T47D (cell line): ENCODE data around the gene PHLDB1.
A peak's percentile ranks its signal among the peaks of the same experiment; 100 is the strongest.

Source experiments
- DNase-seq, 2 experiments: peaks; one replicate each; pipeline versions ENCODE4 v3.0.0 to v3.0.0-alpha.2; 2011 to 2012; ENCODE audit warnings: low read depth in 1 of 2, low spot score in 1 of 2
- JUND ChIP-seq: IDR thresholded peaks from 2 replicates; pipeline ENCODE4 v1.6.1; 2012; ENCODE audit warnings: low read depth
- in situ Hi-C: cut with HindIII; loops from 2 replicates; pipeline ENCODE4 v1.10.0; 2016; ENCODE audit warnings: low sequenced_read_pairs, low pct_unique_long_range_greater_than_20kb

PHLDB1 gene

GRCh38 chr11:118620529-118621070, 13.2 kb downstream of the PHLDB1 start:
- in situ Hi-C loops: no loop called here
- TF ChIP-seq JUND: no peak
- DNase-seq: no peak

- DNase-seq: peak; percentile 79 to 96
- no peak for TF ChIP-seq JUND
- in situ Hi-C loops: no loop called here
Measured at GRCh38 chr11:118621071-118621783, 13.8 kb downstream of the PHLDB1 start.

- DNase-seq: peak in 1 of 2 experiments; percentile 24
- in situ Hi-C loops: no loop called here
- no peak for TF ChIP-seq JUND
Measured at GRCh38 chr11:118621784-118622375, 14.5 kb downstream of the PHLDB1 start.

- in situ Hi-C loops: no loop called here
- DNase-seq: peak; percentile 69 to 95
- no peak for TF ChIP-seq JUND
Measured at GRCh38 chr11:118622376-118623268, 15.2 kb downstream of the PHLDB1 start.

GRCh38 chr11:118623269-118623655, 15.8 kb downstream of the PHLDB1 start:
- TF ChIP-seq JUND: no peak
- peak; percentile 52 to 91 for DNase-seq
- in situ Hi-C loops: no loop called here

- no peak for TF ChIP-seq JUND
- DNase-seq: peak in 1 of 2 experiments; percentile 26
- in situ Hi-C loops: no loop called here
Measured at GRCh38 chr11:118625036-118625690, 17.7 kb downstream of the PHLDB1 start.

GRCh38 chr11:118625976-118626375, 18.6 kb downstream of the PHLDB1 start:
- in situ Hi-C loops: no loop called here
- no peak for TF ChIP-seq JUND
- DNase-seq: no peak

GRCh38 chr11:118627566-118627965, 20.2 kb downstream of the PHLDB1 start:
- no peak for DNase-seq
- TF ChIP-seq JUND: no peak
- in situ Hi-C loops: no loop called here

- no peak for TF ChIP-seq JUND
- in situ Hi-C loops: no loop called here
- DNase-seq: no peak
Measured at GRCh38 chr11:118628031-118628430, 20.6 kb downstream of the PHLDB1 start.

GRCh38 chr11:118628432-118628831, 21.0 kb downstream of the PHLDB1 start:
- no peak for TF ChIP-seq JUND
- in situ Hi-C loops: no loop called here
- no peak for DNase-seq

GRCh38 chr11:118628861-118629549, 21.6 kb downstream of the PHLDB1 start:
- no peak for DNase-seq
- in situ Hi-C loops: no loop called here
- no peak for TF ChIP-seq JUND
